Mucosa of stomach (tissue), 1 donor: ENCODE measurements around the gene GLT8D2.

Experiments used
- H3K27me3 ChIP-seq: one replicate; pipeline ENCODE4 v1.7.0; 2013; ENCODE audit warnings: mild to moderate bottlenecking, low read length; ENCODE audit not compliant: control insufficient read depth, insufficient read depth
- H3K36me3 ChIP-seq: one replicate; pipeline ENCODE4 v1.7.0; 2013; ENCODE audit warnings: low read length; ENCODE audit not compliant: control insufficient read depth, insufficient read depth
- H3K4me1 ChIP-seq: one replicate; pipeline ENCODE4 v1.7.0; 2013; ENCODE audit warnings: mild to moderate bottlenecking, low read length; ENCODE audit not compliant: control insufficient read depth, insufficient read depth
- H3K4me3 ChIP-seq: one replicate; pipeline ENCODE4 v1.7.0; 2013; ENCODE audit warnings: low read length
- H3K9ac ChIP-seq: one replicate; pipeline ENCODE4 v1.7.0; 2013; ENCODE audit warnings: mild to moderate bottlenecking, low read length, moderate library complexity
- H3K9me3 ChIP-seq: one replicate; pipeline ENCODE4 v1.7.0; 2013; ENCODE audit warnings: mild to moderate bottlenecking, low read length, moderate library complexity; ENCODE audit not compliant: control insufficient read depth
- donor health status: Pancreatic carcinoma.

GLT8D2 gene

GRCh38 chr12:104064031-104064841 is 14.2 kb upstream of the GLT8D2 start, which contains the start of gene HCFC2:
Gene HCFC2, plus strand, starts transcription at chr12:104064531. Its CDS starts 30 bp downstream, at chr12:104064561.
- Histone ChIP-seq H3K9ac (peak within 1 kb of the TSS; percentile 87), H3K27me3 (no peaks in the 10 kb centered on the region), H3K4me1 (peaks cover 19% of the 10 kb centered on the region), H3K4me3 (peak within 1 kb of the TSS; percentile 72), H3K36me3 (no peaks in the 10 kb centered on the region), H3K9me3 (no peaks in the 10 kb centered on the region)

- H3K27me3 ChIP-seq: no peaks in the 10 kb centered on the region
- H3K4me1 ChIP-seq: peaks cover 19% of the 10 kb centered on the region
- no peaks in the 10 kb centered on the region for H3K36me3 ChIP-seq
- H3K9me3 ChIP-seq: no peaks in the 10 kb centered on the region
- peak overlapping the region; percentile 72 for H3K4me3 ChIP-seq
- peak overlapping the region; percentile 87 for H3K9ac ChIP-seq
These were observed 13.7 kb upstream of the GLT8D2 start for GRCh38 chr12:104063712-104064030.

- H3K9me3 ChIP-seq: no peaks in the 10 kb centered on the region
- no peak overlapping the region for H3K4me3 ChIP-seq
- no peak overlapping the region for H3K9ac ChIP-seq
- H3K27me3 ChIP-seq: no peaks in the 10 kb centered on the region
- H3K4me1 ChIP-seq: peaks cover 12% of the 10 kb centered on the region
- no peaks in the 10 kb centered on the region for H3K36me3 ChIP-seq
These were observed 10.8 kb upstream of the GLT8D2 start for GRCh38 chr12:104060791-104061190.

DNA sequence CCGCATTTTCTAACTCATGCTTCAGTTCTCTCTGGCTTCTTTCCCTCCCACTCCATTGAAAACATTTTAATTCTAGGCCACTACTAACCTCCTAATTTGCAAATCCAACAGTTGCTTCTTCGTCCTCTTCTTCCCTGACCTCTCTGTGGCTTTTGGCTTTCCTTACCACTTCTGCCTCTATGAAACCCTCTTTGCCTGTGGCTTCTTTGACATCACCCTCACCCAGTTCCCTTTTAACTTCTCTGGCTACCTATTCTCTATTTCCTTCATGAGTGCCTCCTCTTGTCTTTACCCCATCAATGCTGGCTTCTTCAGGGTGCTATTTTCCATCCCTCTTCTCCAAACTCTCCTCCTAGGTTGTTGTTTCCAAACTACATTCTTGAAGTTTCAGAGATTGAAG is 10.0 kb upstream of the GLT8D2 start:
- Histone ChIP-seq H3K27me3 (peaks cover 2% of the 10 kb centered on the region), H3K36me3 (no peaks in the 10 kb centered on the region), H3K9ac (no peak overlapping the region), H3K9me3 (no peaks in the 10 kb centered on the region), H3K4me3 (no peak overlapping the region), H3K4me1 (peaks cover 6% of the 10 kb centered on the region)

DNA sequence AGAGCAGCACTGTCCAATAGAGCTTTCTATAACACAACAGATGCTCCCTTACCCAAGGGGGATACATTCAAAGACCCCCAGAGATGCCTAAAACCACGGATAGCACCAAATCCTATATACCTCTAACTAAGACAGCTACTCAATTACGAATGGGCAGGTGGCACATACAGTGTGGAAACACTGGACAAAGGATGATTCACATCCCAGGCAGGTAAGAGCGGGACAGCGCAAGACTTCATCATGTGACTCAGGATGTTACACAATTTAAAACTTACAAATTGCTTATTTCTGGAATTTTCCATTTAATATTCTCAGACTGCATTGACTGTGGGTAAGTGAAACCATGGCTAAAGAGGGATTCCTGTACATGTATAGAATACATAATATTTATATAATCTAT is 8.8 kb upstream of the GLT8D2 start:
- Histone ChIP-seq H3K9me3 (no peaks in the 10 kb centered on the region), H3K9ac (no peak overlapping the region), H3K4me3 (no peak overlapping the region), H3K27me3 (peaks cover 6% of the 10 kb centered on the region), H3K4me1 (peaks cover 6% of the 10 kb centered on the region), H3K36me3 (no peaks in the 10 kb centered on the region)

GRCh38 chr12:104057771-104058197 is 7.8 kb upstream of the GLT8D2 start:
- H3K4me1 ChIP-seq: no peaks in the 10 kb centered on the region
- no peak overlapping the region for H3K4me3 ChIP-seq
- H3K36me3 ChIP-seq: no peaks in the 10 kb centered on the region
- peaks cover 6% of the 10 kb centered on the region for H3K27me3 ChIP-seq
- H3K9ac ChIP-seq: no peak overlapping the region
- no peaks in the 10 kb centered on the region for H3K9me3 ChIP-seq

DNA sequence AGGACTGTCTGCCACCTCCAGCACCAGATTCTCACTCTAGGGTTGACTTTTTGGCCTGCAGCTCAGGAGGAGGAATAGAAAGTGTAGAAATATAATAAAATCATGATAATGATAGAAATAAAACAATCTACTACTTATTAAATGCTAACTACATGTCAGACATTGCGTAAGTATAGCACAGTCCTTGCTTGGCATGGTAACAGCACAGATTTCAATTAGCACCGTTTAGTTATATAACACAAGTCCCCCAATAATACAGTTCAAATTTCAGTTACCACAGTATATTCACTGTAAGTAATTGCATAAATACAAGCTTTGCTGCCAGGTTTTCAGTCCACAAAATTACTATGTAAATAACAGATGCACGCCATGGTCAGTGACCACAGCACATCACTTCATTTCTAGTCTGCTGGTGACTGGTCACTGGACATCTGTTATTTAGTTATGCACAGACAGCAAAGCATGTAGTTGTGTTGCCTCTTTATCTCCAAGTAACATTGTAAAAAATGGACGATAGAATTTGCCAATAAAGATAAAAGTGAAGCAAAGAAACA is 6.5 kb upstream of the GLT8D2 start:
- peaks cover 6% of the 10 kb centered on the region for H3K27me3 ChIP-seq
- no peaks in the 10 kb centered on the region for H3K9me3 ChIP-seq
- no peaks in the 10 kb centered on the region for H3K4me1 ChIP-seq
- H3K4me3 ChIP-seq: no peak overlapping the region
- H3K9ac ChIP-seq: no peak overlapping the region
- H3K36me3 ChIP-seq: no peaks in the 10 kb centered on the region

DNA sequence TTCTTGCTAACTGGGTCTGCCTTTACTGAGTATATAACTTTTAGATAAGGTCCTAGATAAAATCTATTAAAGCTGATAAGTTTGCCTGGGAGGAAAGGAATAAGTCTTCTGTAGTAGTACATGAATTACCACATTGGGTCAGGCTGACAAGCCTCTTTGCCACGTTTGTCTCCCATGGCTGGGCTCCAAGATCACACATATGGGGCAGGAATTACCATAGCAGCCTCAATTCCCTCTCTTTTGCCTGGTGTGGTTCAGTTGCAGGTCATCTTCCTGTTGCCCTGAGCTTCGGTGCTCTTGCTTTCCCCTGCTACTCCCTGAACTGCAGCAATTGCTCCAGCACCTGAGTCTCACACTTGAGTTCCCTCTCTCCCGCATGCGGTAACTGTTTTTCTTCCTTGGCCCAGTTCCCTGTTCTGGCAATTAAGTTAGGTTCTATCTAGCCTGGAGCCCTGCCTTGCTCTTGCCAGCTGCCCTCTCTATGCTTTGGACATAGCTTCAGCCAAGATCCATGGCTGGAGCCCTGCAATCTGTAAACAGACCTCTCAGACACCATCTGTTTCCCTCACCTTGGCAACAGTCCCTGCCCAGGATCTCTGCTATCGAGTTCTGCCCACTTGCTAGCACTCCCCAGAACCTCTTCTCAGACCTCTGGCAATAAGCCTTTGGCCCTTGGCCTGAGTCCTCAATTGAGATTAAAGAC is 5.8 kb upstream of the GLT8D2 start:
- Histone ChIP-seq H3K36me3 (no peaks in the 10 kb centered on the region), H3K27me3 (peaks cover 6% of the 10 kb centered on the region), H3K9me3 (no peaks in the 10 kb centered on the region), H3K4me1 (no peaks in the 10 kb centered on the region), H3K4me3 (no peak overlapping the region), H3K9ac (no peak overlapping the region)

DNA sequence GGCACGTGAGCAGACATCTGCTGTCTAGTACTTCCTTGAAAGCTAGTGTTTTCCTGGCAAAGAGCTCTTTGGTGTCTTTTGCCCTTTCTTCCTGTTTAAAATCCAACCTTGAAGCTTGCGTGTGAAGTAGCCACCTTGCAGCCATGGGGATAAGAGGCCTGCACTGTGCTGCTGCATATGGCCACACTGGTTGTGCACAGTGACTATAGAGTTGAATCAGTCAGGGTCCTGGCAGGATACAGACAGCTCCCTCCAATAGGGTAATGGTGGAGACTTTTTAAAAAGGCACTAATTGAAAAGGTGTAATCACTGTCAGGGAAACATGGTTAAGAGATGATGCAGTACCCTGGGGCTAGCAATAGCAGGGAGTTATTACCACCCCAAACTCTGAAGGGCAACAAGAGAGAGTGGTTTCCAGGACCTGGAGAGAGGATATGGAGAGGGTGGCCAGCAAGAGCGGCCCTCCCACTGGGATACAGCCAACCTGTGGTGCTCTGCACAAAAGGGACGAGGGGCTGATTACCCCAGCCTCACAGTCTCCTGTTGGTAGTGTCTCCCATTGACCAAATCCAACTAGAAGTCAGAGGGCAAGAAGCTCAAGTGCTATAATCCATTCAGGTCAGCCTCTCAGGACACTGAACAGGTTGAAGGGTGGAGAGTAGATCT is 4.8 kb upstream of the GLT8D2 start:
- no peaks in the 10 kb centered on the region for H3K4me1 ChIP-seq
- no peak overlapping the region for H3K9ac ChIP-seq
- no peak overlapping the region for H3K4me3 ChIP-seq
- H3K36me3 ChIP-seq: no peaks in the 10 kb centered on the region
- peaks cover 15% of the 10 kb centered on the region for H3K27me3 ChIP-seq
- H3K9me3 ChIP-seq: no peaks in the 10 kb centered on the region

GRCh38 chr12:104050436-104050835 is 449 bp upstream of the GLT8D2 start:
- Histone ChIP-seq H3K36me3 (no peaks in the 10 kb centered on the region), H3K4me3 (no peak overlapping the region), H3K27me3 (peaks cover 22% of the 10 kb centered on the region), H3K9ac (no peak overlapping the region), H3K9me3 (no peaks in the 10 kb centered on the region), H3K4me1 (no peaks in the 10 kb centered on the region)

DNA sequence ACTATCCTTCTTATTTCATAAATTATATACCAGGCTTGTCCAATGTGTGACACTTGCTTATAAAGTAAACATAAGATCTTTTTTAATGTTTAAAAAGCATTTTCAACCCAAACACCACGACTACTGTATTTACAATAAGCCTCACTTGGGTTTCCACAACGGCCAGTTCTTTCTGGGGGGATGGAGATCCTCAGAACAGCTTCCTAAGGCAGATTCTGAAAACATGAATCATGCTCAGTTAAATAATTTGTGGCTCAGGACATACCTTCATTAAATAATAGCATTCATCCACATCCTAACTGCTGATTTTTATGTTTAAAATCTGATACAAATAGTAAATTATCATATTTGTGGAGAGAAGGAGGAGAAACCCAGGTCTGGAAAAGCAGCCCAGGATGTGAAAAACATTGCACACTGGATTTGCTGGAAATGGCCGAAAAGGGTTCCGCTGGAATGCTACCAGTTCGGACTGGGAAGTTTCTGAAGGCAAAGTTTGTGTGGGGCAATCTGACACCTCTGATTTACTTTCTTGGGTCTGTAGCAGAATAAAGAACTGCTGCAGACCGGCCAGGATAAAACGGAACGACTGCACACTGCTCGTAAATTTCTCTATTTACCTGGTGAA is 597 bp downstream of the GLT8D2 start:
- peak overlapping the region; percentile 45 for H3K9ac ChIP-seq
- no peak overlapping the region for H3K4me3 ChIP-seq
- no peaks in the 10 kb centered on the region for H3K4me1 ChIP-seq
- H3K9me3 ChIP-seq: no peaks in the 10 kb centered on the region
- no peaks in the 10 kb centered on the region for H3K36me3 ChIP-seq
- H3K27me3 ChIP-seq: peaks cover 17% of the 10 kb centered on the region
